ENCODE data around the gene SNN.

SNN gene

DNA sequence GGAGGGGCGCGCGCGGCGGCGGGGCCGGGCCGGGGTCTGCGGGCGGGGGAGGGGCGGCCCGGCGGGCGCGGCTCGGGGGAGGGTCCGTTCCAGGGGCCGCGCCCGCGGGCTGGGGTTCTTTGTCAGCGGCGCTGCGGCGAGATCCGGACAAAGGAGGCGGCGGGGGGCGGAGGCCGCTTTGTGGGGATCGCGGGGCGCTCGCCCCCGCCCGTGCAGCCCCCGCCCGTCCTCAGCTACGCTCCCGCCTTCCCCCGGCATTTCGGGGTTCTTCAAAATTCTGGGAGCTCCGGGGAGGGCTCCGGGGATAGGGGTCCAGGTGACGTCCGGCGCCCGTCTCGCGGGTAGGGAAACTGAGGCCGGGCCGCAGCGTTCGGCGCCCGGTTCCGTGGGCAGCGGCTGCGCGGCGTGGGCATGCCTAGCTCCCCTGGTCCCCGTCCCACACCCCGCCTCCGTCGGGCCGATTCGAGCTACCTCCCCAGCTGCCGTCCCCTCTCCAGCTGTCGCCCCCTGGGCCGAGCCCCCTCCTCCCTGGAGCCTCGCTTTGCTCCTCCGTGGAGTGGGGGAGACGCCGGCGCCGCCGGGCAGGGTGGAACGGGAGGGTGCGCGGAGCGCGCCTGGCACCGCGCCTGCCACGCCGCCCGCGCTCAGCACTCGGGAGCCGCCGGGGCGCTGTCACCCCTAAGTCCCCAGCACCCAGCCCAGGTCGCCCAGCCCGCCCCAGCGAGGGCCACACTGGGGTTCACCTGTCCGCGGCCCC lies 546 bp downstream of the SNN start:
- DNase-seq, result peak; percentile 72

DNA sequence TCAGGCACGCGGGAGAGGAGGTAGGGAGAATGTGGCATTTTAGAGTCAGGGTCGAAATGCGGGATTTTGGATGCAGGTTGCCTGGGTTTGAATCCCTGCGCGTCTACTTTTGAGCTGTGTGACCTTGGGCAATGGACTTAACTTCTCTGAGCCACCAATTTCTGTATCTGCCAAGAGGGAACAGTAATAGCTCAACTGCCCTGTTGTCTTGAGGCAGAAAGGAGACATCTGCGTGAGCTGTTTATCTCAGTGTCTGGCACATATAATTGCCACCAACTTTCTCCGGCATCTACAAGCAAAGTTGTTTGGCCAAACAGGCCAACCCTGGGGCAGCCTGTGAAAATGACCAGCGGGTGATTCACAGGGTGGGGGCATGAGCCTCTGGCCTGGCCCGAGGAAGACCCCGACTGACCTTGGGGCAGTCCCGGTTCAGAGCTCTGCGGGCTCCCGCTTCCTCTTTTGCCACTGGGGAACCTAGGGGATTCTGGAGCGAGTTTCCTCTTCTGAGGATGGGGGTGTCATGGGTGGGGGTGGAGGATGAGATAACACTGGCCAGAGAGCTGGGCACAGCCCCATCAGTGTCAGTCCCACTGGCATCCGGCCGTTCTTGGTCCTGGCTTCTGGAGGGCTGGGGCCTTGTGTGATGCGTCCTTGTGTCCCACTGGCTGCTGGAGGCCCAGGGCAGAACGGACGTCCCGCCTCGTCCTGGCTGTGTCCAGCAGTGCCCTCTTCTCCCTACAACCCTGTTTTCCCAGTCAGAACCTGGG lies 1.3 kb downstream of the SNN start:
- DNase-seq, result peak; percentile 53

DNA sequence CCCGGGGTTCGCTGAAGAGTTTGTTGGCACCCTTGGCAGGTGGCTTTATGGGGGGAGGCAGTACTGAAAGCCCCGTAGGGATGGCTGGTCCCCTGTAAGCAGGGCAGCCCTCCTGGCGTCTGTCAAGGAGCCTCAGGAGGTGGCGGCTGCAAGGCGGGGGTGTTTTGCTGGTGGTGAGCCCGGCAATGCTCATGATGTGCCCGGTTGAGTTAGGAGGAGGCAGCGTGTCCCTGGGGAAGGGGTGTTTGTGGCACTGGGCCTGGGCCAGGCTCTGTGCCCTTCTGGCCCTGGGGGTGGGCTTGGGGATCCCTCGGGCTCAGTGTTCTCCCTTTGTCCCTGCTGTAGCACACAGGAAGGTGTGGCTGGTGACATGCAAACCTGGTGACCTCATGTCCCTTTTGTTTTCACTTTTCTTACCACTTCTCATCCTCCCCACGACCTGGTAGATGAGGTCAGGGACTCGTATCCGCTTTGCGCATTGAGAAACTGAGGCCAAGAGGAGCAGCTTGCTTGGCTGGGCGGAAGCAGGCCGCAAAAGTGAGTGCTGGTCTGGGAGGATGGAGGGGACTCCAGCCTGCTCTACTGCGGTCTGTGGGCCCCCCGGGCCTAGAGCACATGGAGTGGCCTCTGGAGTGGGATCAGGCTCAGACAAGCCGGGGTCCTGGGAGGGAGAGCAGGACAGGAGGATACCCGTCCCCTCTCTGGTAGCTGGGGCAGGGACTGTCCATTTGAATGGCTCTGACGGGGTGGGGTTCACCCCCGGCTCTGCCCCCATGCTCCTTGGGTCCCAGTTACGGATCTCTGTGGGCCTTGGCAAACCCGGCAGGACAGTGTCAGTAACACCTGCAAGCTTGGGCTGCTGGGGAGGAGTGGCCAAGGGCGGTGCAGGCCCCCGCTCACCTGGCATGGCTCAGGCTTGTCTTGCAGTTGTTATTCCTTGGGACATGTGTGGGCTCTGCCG lies 2.2 kb downstream of the SNN start:
- DNase-seq, result no peak

DNA sequence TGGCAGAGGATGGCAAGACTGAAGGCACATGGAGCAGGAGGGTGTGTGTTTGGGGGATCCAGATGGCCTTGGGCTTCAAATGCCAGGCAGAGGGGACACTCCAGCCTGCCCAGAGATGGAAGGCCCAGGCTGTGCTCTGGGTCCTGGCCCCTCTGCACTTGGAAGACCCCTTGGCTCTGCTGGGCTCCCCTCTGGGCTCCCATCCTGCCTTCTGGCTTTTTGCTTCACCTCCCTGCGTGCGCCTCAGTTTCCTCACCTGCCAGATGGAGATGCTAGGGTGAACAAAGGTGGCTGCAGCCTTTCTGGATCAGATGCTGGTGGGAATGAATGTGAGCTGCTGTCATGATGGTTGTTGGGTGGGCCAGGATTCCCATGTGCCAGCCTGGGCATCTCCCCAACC lies 3.0 kb downstream of the SNN start:
- no peak for DNase-seq

DNA sequence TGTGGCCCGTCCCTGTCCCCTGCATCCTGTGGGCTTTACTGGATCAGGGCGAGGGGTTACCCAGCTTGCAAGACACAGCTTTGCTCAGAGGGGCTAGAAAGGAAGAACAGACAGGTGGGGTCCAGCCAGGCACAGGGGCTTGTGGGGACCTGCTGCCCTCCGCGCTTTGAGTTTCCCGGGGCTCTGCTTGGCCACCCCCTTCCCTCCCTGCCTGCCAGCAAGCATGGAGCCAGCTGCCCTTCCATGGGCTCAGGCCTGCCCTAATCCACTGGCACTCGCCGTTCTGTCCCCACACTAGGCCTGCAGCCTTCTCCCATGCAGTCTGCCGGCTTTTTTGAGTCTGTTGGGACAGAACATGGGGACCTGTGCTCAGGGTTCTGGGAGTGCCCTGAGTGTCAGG lies 3.4 kb downstream of the SNN start:
- no peak for DNase-seq

DNA sequence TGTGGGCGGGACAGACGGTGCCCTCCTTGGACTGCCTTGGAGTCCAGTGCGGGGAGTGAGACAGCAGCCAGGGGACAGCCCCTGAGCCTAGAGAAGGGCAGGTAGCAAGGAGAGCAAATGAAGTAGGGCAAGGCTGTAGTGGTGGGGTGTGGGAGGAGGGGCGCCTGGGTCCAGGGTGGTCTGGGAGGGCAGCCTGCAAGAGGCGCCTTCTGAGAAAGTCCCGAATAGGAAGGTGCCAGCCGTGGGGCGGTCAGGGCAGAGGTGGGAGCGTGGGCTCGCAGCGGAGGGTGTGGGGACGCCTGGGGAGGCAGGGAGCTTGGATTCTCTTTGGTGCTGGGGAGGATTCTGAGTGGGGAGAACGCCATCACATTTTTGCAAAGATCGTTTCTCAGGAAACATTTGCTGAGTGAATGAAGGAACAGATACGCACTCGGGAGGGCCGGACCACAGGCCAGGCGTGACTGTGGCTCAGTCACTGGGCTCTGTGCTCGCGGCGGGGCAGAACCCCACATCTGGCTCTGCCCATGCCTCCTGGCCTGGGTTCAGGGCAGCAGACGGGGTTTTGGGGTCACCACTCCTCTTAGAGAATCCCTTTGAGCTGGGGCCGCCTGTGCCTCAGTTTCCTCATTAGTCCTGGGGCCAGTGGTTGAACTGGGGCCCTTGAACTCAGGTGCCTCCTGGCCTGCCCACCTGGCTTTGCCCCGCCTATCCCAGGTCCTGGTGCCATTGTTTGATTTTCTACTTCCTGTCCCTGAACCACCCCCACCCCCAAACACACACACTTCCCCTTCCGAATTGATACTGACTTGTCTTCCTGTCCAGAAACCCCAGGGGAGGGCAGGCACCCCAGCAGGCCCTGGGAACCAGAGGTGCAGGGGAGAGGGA lies 4.2 kb downstream of the SNN start:
- peak; percentile 75 for DNase-seq

DNA sequence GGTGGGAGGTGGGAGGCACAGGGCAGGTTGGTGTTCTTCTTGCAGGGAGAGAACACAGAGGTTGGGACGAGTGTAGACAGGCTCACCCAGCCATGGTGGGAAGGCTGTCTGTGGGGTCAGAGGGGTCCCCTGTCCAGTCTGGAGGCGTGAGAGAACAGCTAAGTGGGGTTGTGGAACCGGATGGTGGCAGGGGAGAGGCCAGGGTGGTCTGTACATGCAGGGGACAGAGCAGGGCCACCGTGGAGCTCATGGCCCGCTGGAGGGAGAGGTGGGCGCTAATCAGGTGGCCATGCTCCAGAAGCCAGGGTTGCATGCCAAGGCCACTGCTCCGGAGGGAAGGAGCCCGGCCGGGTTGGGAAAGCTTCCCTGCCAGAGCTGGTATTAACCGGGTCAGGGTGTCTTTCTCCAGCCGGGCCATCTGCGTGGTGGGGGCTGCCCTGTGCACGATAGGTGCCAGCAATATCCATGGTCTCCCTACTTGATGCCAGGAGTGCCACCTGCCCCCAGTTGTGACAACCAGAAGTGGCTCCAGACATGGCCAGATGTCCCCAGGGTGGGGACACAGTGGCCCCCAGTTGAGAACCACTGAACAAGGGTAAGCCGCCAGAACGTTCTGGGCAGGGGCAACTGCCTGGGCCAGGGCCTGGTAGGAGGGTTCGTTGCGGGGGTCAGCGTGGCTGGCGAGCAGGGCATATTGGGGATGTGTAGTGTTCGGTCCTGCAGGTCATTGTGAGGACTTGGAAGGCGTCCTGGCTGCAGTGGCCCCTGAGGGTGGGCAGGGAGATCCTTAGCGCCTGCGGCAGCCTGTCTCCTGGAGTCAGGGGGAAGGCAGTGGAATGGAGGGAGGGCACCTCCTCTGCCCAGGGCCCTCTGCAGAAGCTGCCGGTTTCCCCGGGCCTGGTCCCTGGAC lies 5.1 kb downstream of the SNN start:
- no peak for DNase-seq

DNA sequence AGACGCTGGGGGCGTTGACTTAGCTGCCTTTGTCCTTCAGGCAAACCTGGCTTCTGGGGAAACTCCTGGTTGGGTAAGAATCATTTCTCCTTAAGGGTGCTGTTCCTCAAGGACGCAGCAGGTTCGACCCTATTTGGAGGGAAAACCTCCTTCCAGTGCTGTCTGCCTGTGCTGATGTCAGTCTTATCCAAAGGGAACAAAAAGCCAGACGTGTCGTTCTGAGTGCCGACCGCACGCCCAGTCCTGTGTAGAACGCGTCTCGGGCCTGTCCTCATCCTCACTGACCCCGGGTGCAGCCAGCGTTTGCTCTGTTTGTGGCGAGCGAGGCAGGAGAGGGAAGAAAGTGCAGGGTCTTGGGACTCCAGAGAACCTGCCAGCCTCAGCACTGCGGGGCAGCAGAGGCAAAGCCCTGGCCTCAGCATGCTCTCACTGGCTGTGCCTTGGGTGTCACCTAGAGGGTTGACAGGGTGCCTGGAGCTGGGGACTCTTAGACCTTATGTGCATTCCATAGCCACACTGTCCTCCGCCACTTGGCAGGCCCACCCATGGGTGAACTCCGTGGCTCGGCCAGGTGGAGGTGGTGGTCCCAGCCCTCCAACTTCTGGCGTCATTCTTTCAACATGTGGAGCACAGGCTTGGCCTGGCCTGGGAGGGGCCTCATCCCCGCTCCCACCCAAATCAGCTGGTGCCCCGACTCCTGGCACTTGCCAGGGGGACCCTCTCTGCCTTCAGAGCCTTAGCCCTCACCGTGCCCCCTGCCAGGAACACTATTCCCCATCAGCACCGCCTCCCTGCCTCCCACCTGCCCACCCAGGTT lies 6.0 kb downstream of the SNN start:
- DNase-seq, result no peak

DNA sequence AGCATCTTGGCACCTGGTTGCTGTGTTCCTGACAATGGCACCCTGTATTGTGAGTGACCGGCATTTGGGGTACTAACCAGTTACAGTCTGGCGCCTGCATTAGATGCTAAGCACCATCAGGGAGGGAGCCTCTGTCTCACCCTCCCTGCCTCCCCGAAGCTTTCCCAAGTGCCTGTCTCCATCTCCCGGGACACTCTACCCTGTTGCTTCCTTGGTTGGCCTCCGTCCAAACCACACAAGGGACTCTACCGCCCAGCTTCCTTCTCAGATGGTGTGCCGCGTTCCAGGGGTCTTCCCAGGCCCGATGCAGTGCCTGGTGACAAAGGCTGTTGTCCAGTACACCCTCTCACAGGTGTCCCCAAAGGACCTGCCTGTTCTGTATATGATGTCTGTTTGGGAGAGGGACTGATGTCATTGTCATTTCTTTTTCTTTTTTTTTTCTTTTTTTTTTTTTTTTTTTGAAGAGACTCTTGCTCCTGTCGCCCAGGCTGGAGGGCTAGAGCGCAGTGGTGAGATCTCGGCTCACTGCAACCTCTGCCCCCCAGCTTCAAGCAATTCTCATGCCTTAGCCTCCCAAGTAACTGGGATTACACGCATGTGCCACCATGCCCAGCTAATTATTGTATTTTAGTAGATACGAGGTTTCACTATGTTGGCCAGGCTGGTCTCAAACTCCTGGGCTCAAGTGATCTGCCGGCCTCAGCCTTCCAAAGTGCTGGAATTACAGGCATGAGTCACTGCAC lies 6.7 kb downstream of the SNN start:
- peak; percentile 30 for DNase-seq

DNA sequence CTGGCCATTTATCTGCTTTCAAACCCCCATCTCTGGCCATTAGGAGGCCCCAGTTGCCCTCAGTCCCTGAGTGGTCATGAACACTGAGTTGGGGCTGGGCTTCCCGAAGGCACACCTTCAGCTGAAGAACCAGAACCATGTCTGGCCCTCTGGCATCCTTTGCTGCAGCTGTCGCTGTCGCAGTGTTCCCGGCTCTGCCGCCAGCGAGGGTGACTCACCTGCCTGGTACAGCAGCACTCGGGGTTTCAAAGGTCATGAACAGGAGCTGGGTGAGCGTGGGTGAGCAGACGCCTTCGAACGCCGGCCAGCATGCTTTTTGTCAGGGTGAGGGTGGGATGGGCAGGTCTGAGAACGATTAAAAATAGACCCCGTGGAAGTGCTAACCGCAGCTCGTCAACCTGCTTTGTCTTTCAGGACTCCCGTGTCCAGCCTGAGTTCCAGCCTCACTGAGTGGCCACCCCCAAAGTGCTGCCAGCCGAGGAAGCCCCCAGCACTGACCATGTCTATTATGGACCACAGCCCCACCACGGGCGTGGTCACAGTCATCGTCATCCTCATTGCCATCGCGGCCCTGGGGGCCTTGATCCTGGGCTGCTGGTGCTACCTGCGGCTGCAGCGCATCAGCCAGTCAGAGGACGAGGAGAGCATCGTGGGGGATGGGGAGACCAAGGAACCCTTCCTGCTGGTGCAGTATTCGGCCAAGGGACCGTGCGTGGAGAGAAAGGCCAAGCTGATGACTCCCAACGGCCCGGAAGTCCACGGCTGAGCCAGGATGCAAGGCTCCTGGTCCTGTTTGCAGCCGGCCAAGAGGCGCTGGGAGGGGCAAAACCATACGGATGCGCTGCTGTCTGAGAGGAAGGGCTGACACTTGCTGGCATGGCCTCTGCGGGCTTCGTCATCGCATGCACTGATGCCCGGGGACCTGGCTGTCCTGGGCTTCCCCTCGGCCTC lies 7.6 kb downstream of the SNN start:
- no peak for DNase-seq

DNA sequence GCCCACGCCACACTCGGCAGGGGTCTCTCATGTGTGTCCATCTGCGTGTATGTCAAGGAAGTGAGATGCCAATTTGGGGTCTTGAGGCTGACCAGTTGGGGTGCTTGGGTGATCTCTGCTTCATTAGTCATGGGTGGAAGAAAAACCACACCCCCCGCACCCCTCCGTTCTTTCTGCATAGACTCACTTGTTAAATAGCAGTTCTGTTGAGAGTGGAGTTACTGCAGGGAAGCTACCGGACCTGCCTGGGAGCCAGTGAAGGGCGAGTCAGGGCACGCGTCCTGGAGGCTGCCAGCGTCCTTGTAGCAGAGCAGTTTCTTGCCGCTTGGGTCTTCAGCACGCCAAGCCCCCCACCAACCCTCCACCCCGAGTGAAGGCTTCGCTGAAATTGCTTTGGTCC lies 8.5 kb downstream of the SNN start:
- no peak for DNase-seq

DNA sequence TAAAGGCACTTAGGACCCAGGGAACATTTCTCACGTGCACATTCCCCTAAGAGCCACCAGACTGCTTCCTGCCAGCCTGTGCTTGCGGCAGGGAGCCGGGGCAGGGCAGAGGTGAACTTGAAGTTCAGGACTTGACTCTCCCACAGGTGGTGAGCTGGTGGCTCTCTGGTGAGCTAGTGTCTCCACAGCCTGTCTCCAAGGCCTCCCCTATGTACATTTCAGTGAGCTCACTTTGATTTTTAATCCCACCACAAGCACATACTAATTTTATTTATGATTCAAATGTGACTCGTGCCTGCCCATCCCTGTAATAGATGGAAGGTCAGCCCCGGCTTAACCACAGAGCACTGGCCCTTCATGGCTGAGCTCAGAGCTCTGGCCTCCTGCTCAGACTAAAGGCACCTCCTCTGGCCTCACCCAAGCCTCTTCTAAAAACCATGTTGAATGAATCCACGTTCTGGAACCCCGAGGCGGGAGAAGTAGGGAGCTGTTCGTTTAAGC lies 9.2 kb downstream of the SNN start:
- DNase-seq, result no peak

DNA sequence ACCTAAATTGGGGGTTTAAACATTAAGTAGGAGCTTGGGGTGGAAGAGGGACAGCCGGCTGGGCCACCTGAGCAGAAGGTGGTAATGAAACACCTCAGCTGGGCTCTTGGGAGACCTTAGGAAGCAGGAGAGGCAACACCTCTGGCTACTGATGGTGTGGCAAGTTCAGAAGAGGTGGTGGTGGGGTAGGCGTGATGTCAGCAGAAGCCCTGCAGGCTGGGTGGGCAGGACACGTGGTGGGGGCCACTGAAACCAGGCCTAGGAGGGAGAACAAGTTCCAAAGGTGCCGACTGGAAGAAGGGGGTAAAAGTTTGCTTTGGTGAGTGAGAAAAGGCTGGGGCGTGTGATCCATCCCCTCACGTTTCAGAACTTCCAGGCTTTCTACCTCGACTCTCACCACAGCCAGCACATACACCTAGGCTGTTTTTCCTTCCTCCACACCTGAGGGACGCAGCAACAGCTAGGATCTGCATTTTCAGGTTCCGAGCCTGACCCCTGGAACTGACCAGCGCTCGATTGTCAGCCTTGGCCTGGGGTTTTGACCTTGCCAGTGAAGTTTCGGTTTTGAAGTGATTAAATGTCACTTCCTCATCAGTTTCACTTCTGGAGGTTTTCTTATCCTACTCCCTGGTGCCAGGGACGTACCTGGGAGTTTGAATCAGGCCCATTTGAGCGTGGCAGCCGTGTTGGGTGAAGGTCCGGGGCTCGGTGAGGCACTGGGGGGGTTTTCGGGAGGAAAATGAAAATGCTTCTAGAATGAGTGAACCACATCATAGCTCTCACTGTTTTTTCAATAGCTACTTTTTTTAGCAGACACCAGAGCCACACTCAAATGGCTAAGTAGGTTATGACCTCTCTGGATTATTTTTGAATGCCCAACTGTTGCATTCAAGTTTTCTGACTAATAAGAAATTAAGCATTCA lies 10.0 kb downstream of the SNN start:
- DNase-seq, result no peak

DNA sequence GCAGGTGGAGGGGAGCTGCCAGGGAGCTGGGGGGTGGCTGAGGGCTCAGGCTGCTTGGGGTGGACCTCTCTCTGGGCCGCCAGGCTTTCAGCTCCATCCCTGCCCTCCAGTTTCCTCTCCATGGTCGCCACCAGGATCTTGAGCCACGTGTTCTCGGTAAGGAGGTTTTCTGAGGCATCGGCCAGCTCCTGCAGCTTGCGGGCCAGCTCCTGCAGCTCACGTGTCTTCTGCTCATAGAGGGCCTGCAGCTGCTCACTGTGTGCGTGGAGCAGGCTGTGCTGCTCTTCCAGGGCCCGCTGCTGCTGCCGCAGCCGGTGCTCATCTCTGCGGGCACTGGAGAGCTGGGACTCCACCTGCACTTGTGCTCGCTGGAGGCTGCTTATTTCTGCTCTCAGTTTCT lies 11.0 kb downstream of the SNN start:
- DNase-seq, result no peak

DNA sequence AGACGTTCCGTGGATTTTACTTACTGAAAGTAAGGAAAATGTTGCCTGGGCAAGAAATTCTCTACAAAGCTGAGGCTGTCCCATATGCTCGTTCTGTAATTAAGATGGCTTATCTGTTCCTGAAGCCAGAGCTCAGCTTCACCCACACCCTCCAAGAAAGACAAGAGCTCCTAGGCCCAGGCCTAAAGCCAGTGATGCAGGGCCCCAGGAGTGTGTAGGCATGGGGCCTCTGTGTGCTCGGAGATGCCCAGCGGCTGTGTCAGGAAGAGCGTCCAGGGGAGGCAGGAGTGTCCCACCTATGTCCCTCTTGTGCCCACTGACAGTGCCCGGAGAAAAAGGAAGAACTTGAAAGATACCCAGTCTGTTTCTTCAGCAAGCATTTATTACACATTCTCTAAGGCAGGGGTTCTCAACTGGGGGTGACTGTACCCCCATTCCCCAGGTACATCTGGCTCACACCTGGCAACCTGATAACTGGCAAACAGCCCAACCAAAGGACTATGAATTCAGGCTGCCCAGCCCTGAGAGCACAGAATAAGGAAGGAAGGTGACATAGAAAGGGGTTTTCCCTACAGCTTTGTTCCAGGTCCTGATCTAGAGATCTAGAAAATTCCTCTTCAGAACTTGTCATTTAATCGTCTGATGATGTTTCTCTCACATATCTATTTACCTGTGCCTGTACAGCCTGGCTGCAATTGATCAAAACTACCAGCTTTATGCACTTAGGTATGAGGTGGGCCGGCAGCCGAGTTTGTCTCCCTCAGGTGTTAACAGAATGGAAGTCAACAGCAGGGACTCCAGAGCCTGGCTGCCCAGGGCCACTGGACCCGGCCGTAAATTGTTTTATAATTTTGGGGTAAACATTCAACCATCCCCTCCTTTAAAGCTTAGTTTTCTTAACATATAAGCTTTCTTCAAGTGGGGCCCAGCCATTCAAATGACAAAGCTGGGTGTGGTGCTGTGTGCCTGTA lies 12.0 kb downstream of the SNN start:
- no peak for DNase-seq

DNA sequence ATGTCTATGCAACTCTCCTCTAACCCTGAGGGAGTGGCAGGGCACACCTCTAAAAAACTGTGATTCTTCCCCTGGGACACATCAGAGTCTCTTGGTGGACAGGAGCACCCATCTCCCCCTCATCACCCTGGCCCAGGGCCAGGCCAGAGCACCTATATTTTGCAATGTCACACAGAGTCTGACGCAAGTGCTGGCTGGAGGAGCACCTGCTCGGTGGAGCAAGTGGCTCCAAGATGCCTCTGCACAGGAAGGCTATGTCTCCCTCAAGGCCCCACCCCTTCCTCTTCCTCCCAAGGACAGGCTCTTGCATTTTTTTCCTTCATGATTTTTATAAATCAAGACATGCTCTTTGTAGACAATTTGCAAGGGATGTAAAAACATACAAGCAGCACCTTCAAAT lies 13.3 kb downstream of the SNN start:
- no peak for DNase-seq
